Hematopoietic multipotent progenitor cell treated with erythropoietin and hydrocortisone succinate and interleukin-3 and kit ligand, for 6 days (in vitro differentiated cells): Measurements from ENCODE around the gene ADNP2.
A peak's percentile ranks its signal among the peaks of the same experiment; 100 is the strongest.

Source experiments
- DNase-seq: peaks from one replicate; pipeline ENCODE4 v3.0.0-alpha.2; 2015

The ADNP2 gene

DNA sequence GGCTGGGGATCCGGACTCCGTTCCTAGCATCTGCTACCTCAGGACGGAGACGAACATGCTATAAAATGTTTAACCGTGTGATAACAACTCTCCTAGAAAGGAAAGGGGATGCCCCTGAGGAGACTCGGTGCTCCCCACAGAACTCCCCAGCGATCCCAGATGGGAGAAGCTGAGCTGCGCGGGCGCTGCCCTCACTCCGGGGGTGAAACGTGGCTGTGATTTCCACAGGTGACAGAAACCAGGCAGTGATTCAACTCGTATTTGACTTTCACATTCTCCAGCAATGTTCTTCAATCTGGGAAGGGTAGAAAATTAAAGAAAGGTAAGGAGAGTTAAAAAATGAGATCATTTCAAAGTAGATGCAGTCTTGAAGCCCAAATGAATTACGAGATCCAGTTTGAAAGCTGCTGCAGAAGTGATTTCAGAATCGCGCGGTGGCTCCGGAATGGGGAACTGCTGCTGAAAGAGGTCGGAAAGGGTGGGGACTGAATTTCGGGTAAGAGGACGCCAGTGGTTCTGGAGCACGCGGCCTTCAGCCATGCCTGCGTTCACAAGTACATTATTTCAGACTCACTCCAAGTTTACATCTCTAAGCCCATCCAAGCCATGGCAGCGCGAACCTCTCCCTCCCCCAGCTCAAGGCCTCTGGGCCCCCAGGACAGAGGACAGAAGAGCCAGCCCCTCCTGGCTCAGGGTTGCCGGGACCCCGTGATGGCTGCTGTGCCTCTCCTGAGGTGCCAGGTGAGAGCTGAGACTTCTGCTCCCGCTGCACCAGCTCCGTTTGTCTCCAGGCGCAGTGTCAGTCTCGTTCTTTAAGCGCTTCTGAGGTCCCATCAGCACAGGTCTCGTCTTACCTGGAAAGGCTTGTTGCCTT is 39.5 kb downstream of the ADNP2 start:
- DNase-seq: peak; percentile 34

DNA sequence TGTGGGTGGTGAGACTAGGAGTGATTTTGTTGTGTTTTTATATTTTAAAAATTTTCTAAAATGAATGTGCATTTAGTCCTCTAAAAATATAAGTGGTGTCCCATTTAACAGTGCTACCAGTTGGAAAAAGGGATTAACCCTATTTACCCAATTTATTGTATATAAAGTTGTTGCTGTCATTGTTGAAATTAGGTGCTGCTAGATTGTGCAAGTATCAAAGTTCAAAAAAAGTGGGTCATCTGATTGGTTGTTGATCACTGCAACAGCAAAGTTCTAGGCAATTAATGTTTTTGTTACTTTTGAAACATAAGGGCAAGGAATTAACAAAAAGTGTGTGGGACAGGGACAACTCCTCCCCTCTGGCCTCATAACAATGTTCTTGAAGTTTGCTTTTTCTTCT is 40.6 kb downstream of the ADNP2 start:
- DNase-seq: no peak

DNA sequence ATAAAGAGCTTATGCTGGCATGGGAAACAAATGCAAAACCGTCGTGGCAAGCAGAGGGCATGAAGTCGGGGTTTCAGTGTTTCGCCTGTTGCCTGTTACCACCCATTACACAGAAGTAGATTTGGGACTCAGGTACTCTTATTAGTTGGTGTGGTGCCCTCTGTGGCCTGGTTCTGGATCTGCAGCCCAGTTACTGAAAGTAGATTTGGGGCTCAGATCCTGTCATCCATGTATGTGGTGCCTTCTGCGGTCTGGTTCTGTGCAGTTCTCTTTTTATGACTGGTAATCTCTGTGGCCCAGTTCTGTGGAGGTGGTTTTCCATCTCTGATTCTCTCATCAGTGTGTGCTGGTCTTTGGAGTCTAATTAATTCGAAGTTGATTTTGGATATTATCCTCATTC is 45.2 kb downstream of the ADNP2 start:
- DNase-seq: peak; percentile 79

DNA sequence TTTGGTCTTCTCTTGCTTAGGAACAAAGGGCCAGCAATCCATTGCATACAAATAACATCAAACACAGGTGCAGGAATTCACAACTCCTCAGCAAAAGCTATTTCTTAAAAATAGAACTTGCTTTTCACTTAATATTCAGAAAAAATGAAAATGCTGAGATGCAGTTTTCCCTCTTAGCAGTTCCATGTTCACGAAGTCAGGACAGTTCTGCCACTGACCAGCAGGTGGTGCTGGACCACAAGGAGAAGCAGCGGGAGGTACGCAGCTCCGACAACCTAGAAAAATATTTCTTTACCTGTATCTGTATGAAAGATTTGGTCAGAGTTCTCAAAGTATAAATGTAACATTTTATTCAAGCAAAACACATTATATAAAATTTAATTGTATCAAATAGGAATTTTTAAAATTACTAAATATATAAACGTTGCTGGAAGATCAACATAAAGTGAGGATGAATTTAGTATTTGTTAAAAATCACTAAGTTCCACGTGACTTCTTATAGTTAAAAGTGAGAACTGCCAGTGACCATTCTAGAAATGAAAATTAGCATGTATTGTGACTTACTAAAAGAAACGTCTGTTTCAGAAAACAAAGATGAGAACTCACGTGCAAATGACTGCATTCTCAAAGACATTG is 48.8 kb downstream of the ADNP2 start:
- peak; percentile 84 for DNase-seq

DNA sequence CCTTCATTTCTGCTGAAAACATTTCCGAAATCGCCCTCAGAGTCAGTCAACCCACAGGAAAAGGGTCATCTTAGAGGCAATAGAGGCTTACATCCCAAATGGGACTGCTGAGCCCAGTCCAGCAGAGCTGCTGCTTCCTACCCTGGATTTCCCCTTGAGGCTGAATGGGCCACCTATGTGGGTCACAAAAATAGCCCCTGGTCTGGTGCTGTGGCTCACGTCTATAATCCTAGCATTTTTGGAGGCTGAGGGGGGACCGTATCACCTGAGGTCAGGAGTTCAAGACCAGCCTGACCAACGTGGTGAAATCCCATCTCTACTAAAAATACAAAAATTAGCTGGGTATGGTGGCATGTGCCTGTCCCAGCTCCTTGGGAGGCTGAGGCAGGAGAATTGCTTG is 49.3 kb downstream of the ADNP2 start:
- no peak for DNase-seq

DNA sequence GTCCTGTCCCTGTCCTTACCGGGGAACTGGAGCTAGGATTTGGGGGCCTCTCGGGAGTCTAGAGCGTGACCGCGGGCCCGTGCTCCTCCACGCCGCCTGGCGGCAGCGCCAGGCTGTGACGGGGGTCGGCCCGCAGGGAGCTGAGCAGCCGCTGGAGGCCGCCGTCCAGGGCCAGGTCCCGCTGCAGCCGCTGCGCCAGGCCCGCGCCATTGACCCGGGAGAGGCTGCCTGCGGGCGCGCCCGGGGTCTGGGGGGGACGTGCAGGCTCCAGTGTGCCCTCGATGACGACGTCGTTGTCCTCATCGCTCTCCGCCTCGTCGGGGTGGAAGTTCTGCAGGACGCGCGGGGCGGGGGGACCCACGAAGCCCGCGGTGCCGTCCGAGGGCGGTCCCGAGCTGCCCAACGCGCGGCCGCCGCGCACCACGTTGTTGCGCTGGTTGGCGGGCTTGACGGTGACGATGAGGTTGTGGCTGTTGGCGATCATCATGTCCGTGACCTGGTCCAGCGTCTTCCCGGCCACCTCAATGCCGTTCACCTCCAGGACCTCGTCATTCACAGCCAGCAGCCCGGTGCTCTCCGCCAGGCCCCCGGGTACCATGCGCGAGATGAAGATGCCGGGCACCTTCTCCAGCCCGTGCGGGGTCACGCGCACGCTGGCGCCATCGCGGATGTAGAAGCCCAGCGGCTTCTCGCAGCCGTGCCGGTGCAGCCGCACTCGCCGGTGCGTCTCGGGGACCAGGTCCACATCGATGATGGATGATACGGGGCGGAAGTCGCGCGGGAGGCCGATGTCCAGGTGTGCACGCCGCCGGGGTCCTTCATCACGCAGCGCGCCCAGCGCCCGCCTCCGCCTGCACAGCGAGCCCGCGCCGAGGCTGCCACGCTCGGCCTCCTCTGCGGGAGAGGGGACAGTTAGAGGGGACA is 50.9 kb downstream of the ADNP2 start:
- DNase-seq: peak; percentile 71

DNA sequence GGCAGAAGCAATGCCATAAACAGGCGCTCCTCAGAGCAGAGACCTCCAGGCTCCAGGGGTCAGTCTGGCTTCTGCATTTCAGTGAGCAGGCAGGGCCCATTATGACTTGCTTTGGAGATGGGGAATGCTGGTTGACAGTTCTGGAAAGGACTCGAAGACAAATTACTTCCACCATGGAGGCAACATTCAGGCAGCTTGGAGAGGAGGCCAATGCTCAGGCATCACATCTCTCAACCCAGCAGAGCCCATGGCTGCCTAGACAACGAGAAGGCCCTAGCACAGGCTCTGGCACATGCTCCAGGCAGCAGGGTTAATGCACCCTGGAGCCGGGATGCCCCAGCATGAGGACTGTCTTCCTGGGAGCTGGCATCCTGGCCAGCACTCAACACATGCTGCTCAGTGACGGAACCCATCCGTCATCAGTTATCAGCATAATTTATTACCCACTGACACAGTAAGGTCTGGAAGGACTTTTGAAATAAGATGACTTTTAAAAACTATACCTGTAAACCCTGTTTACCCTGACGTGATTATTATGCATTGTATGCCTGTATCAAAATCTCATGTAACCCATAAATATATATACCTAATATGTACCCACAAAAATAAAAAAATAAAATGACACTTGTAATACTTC is 52.8 kb downstream of the ADNP2 start:
- DNase-seq: no peak

DNA sequence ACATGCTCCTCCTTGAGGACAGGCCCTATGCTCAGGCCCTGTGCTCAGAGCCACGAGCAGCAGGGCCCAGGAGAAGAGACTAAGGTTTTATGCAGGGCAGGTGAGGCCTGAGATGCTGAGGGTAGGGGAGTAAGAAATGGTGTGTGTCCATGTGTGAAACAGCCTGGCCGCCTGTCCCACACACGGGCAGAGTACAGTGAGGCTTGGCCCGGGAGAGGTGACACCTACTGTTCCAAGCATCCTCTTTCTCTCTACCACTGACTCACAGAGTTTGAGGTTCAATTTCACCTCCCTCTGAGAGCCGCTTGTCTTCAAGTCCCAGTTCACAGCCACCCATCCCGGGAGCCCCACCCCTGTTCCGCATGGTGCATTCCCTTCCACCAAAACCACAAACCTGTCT is 54.1 kb downstream of the ADNP2 start:
- DNase-seq: no peak

DNA sequence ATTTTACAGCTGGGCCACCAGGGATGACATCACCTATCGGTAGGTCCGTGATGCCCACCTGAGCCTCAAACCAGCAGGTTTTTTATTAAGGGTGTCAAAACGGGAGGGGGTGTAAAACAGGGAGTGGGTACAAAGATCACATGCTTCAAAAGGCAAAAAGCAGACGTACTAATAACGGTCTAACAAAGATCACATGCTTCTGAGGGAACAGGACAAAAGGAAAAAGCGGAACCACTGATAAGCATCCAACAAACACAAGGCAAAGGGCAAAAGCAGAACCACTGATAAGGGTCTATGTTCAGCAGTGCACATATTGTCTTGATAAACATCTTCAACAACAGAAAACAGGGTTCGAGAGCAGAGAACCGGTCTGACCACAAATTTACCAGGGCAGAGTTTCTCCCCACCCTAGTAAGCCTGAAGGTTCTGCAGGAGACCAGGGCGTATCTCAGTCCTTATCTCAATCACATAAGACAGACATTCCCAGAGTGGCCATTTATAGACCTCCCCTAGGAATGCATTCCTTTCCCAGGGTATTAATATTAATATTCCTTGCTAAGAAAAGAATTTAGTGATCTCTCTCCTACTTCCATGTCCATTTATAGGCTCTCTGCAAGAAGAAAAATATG is 55.8 kb downstream of the ADNP2 start:
- DNase-seq: peak; percentile 47

DNA sequence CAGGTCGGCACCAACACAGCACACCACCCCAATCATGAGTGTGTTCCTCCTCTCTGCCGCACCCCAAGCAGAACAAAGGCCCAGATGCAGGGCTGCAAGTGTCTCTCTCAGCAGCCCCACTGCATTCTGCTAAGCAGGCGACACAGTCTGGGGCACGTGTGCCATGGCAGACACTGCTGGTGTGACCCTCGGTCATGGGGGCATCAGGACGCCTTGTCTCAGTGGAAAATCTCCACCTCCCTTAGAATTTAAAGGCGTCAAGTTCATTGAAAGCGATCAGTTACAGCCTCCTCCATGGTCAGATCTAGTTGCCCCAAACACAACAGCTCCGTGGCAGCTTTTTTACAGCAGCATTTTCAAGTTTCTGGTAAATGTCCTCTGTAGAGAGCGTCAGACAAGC is 57.2 kb downstream of the ADNP2 start:
- no peak for DNase-seq

DNA sequence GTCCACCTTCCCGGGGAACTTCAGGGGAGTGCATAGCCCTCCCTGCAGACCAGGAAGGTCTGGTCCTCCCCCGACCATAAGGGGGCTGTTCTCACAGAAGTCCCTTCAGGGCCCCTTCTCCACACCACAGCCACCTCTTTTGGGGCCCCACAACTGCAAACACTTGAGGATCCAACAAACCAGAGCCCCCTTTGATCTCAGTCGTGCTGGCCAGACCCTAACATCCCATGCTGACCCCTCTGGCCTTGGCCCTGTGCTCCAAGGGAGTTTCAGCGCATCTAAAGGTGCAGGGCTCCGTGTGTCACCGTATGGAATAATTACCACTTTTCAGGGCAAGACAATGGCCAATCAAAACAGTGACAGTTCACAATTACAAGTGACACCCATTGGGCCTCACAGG is 57.7 kb downstream of the ADNP2 start:
- no peak for DNase-seq

DNA sequence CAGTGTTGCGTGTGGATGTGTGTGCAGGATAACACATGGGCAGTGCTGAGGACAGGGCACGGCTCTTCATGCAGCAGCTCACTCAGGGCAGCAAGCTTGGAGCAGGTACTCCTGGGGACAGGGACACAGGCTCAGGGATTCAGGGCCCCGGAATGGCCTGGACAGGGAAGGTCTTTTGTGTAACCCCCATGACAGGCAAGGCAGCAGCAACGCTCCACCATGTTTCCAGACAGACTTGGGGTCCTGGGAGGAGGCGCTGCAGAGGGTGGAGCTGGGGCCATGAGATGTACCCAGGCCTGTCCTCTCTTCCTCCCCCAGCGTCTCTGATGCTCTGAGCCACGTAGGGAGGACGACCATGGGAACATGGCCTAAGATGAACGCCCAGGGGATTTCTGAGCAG is 58.3 kb downstream of the ADNP2 start:
- DNase-seq: no peak

DNA sequence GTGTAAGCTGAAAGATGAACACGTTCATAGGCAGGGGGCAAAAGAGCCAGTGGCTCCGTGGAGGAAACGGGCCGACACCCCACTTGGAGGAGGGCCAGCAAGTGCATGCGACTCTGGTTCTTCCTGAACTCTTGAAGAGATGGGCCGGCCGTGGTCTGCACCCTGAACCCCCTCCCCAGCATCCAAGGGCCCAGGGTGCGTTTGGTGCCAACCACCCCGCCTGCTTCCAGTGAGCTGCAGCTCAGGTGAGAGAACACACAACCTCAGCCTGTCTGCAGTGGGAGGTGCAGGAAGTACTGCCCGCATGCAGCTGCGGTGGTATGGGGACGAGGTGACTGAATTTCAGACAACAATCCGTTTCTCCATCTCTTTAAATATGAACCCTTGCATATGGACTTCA is 58.9 kb downstream of the ADNP2 start:
- no peak for DNase-seq

DNA sequence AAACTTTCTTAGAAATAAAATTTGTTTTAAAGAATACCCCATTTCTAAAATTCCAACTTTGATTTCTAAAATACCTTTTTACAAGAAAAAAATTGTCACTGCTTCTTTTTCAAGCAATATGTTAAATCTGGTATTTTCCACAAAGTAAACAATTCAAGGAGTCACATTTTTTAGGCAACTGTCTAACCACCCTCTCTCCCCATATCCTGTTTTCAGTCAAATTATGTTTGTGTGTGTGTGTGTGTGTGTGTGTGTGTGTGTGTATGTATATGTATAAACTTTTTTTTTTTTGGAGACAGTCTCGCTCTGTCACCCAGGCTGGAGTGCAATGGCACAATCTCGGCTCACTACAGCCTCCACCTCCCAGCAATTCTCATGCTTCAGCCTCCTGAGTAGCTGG is 59.3 kb downstream of the ADNP2 start:
- DNase-seq: no peak

DNA sequence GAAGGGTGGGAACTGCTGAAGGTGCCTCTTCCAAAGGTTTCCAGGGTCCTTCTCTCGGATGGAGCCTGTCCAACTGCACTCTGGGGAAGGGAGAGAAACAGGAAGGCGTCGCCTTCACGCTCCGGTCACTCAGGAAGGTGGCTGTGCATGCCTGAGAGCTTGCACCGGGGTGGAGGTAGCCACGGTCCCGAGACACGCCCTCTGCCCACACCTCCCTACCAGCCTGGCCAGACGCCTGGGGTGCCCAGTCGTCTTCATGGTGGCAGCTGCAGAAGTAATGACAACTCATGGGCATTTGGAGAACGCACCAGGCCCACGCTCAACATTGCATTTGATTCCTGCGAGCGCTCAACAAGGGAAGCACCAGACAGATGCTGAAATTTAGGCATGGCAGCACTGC is 59.9 kb downstream of the ADNP2 start:
- no peak for DNase-seq

DNA sequence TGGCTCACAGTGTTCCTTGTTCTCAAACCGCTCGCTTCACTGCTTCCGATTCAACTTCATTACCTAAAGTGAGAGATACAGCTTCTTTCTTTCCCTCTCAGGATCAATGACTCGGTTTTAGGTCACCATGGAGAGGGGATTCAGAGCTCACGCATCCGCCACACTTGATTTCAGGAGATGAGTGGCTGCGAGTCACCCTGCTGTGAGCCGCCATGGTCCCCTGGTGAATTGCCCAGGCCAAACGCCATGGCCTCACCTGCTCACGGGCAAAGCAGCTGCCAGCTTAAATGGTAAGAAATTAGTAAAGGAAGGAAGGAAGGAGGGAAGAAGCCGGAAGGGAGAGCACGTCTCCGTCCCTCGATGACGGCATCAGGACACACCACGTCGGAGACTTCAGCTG is 60.5 kb downstream of the ADNP2 start:
- no peak for DNase-seq

DNA sequence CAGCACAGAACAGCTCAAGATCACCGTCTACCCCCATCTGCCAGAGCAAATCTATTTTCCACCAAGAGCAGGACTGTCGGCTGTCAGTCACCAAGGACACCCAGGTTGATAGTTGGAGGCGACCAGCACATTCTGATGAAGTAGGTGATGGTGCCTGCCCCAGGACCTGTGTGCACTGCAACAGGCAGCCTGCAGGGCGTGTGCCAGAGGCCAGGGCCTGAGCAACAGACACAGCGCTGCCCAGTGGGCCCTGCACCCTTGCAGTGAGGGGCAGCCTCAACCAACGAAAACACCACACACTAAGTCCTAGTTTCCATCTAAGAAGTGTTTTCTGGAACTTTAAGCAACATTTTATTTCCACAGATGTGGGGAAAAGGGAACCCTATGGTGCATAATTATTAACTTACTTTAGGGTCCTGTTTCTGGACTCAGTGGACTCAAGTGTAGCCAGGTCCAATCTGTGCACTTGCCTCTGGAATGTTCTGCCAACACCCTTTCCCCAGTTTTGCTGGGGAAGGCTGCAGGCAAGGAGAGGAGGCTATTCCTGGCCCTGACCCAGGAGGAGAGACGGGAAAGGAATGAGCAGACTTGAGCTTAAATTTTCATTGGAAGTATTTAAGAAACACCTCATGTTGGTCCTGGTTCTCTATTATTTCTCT is 61.5 kb downstream of the ADNP2 start:
- no peak for DNase-seq

DNA sequence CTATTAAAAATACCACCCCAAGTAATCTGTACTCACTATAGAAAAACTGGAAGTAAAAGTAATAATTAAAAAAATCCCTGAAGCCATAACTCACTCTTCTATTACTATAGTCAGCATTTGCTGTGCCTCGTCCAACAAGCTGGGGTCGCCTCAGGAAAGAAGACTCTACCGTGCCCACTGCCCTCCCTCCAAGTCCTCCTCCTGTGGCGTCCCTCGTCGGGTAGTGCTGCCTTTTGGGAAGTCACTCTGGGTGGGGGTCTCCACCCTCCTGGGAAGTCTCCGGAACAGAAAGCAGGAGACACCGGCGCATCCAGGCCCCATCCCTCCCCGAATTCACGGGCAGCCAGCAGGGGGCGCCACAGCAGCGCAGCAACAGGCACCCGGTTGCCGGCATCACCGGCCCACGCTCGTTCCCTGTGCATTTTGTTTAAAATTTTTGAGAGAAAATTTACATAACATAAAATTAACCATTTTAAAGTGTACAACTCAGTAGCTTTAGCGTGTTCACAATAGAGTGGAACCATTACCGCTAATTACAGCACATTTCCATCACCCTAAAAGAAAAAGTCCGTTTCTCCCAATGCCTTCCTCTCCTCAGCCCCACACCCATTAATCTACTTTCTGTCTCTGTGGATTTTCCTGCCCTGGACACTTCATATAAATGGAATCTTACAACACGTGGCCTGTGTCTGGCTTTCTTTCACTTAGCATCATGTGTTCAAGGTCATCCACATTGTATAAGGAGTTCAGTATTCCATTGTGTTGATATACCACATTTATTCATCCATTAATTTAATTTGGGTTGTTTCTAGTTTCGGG is 62.2 kb downstream of the ADNP2 start:
- DNase-seq: peak; percentile 47

DNA sequence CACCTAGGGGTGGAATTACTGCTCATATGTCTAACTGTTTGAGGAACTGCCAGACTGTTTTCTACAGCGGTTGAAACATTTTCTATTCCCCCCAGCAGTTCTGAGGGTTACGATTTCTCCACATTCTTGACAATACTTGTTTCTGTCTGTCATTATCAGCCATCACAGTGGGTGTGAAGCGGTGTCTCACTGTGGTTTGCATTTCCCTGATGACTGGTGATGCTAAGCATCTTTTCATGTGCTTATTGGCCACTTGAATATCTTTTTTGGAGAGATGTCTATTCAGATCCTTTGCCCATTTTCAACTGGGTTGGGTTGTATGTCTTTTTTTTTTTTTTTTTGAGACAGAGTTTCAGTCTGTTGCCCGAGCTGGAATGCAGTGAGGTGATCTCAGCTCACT is 63.0 kb downstream of the ADNP2 start:
- DNase-seq: no peak

DNA sequence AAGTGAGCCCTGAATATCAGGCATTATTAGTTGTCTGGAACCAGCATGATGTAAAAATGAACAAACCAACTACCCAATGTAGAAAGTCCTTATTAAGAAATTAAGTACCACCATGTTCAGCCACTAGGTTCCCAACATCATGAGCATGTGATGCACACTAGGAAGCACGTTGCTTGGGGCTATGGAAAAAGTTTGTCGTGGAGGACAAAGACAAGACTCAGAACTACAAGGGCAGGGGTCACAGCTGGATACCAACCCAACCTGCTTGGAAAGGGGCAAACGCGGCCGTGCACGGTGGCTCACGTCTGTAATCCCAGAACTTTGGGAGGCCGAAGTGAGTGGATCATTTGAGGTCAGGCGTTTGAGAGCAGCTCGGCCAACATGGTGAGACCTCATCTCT is 64.0 kb downstream of the ADNP2 start:
- DNase-seq: no peak
